Thyroid gland (tissue), 4 donors: ENCODE results near the gene URB1.

Experiments used
- CTCF ChIP-seq, 6 experiments: fragments of 200-600 bp in 3 of 6; fragments of 450-650 bp in 3 of 6; sonication (generic) in 3 of 6; IDR thresholded peaks; one replicate each; pipeline ENCODE4 v1.5.1; 2016 to 2019; ENCODE audit warnings: antibody characterized with exemption in 6 of 6, mild to moderate bottlenecking in 2 of 6, inconsistent platforms in 1 of 6, moderate library complexity in 1 of 6
- POLR2A ChIP-seq, 2 donors: fragments of 450-650 bp; IDR thresholded peaks; one replicate each; pipeline ENCODE4 v1.6.1; 2017; ENCODE audit warnings: antibody characterized with exemption in 2 of 2, mild to moderate bottlenecking in 2 of 2, moderate library complexity in 1 of 2

GRCh38 chr21:32333953-32334673 is 58.7 kb downstream of the URB1 start:
- no peak for TF ChIP-seq CTCF (IDR thresholded peaks at IDR 0.05)
- no peak for TF ChIP-seq POLR2A (IDR thresholded peaks at IDR 0.05)
